ENCODE results near the gene TSR3. TPM values are rescaled to one million over a fixed set of nuclear protein-coding genes. Genes with fewer than 3 reads are reported as not detected.

Gene TSR3
- total RNA-seq, 3 donors from 2014 or later (not counting 1 experiment from before 2014, with no cell fraction given): 29.4 to 34.7 (median 29.7) TPM

DNA sequence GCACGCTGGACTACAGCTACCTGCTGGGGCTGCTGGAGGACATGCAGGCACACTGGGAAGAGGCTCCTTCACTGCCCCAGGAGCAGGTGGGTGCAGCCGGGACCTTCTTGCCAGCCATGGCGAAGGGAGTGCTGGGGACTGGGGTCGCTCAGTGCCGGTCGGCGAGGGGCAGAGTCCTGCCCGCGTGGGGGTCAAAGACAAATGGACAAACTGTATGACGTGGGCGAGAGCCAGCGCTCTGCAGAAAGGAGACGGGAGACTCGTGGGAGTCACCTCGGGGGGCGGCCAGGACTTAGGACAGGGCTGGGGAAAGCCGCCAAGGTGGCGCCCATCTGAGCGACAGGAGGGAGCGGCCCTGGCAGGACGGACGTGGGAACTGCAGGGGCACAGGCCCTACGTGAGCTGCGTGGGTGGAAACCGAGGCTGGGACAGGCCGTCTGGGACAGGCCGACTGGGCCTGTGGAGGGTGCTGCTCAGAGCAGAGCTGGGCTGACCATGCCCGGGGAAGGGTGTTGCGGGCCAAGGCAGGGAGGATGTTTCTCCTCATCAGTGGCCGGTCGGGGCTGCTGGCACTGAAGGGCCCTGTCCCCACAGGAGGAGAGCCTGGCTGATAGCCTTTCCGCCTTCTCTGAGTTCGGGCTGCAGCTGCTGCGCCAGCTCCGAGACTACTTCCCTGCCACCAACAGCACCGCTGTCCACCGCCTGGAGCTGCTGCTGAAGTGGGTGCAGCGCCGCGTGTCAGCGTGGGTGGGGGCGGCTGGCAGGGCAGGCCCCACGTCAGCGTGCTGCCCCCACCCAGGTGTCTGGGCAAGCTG lies 8.0 kb downstream of the TSR3 start:
- Histone ChIP-seq H3K27me3 (ENCODE audit: control insufficient read depth, insufficient read depth, low read length) (no peaks in the 10 kb centered on the region), H3K27ac (ENCODE audit: low read length) (no peak overlapping the region)

DNA sequence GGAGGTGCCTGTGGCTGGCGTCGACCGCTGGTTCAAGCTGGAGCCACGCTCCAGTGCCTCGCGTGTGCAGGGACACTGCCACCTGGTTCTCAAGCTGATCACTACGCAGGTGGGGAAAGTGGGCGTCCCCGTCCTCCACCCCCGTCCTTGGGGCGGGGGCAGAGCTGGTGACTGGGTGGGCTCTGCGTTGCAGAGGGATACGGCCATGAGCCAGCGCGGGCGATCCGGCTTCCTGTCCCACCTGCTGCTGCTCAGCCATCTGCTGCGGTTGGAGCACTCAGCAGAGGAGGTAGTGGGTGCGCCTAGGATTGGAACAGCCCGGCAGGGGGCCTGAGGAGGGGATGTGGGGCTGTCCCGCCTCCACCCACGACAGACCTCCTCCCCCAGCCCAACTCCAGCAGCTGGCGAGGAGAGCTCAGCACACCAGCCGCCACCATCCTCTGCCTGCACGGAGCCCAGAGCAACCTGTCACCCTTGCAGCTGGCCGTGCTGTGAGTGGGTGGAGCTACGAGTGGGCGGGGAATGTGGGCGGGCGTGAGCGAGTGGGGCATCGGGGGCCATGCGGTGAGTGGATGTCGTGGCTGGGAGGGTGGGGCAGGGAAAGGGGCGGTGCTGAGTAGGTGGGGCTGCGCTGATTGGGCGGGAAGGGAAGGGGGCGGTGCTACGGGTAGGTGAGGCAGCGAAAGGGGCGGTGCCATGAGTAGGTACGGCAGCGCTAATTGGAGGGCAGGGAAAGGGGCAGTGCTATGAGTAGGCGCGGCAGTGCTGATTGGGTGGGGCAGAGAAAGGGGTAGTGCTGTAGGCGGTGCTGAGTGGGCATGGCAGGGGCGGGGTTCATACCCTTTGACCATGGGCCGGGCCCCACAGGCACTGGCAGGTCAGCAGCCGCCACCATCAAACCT lies 8.9 kb downstream of the TSR3 start:
- H3K9me3 Mint-ChIP-seq: no peaks in the 10 kb centered on the region
- TF ChIP-seq CTCF (IDR thresholded peaks at IDR 0.05): no peak
- H3K4me1 Mint-ChIP-seq: peaks cover 9 to 15% of the 10 kb centered on the region in 2 donors
- peak overlapping the region; percentile 69 to 85 for H3K27ac Mint-ChIP-seq
- Histone ChIP-seq H3K9me3 (ENCODE audit: control insufficient read depth, insufficient read depth, low read length) (no peaks in the 10 kb centered on the region), H3K4me3 (ENCODE audit: low read length) (peak overlapping the region; percentile 7), H3K27ac (ENCODE audit: low read length) (no peak overlapping the region), H3K36me3 (ENCODE audit: control insufficient read depth, insufficient read depth, low read length) (no peaks in the 10 kb centered on the region), H3K4me1 (ENCODE audit: control insufficient read depth, insufficient read depth, low read length) (peaks cover 26% of the 10 kb centered on the region), H3K27me3 (ENCODE audit: control insufficient read depth, insufficient read depth, low read length) (no peaks in the 10 kb centered on the region)
- intact Hi-C loops (cut with micrococcal nuclease): loop anchor here (1.0 to 2.0 kb wide), 2 partner anchors 9 to 42 kb away; partner anchors contain the start of gene BAIAP3
- no peaks in the 10 kb centered on the region for H3K36me3 Mint-ChIP-seq
- H3K27me3 Mint-ChIP-seq (ENCODE audit: low read depth in 2 of 2): no peaks in the 10 kb centered on the region
- DNase-seq (peak; percentile 92 to 98), ATAC-seq (peak; percentile 92 to 98 (median 93))
- H3K4me3 Mint-ChIP-seq: peak overlapping the region; percentile 71
- under 1% methylated on average over 49 of the region's 49 CpGs for WGBS (ENCODE audit: insufficient coverage)

More for the DNA sequence above, 8.0 kb downstream of the TSR3 start:
- DNase-seq: peak in 1 of 2 donors; percentile 38
- Histone ChIP-seq H3K4me3 (ENCODE audit: low read length) (no peak overlapping the region), H3K9me3 (ENCODE audit: control insufficient read depth, insufficient read depth, low read length) (no peaks in the 10 kb centered on the region), H3K36me3 (ENCODE audit: control insufficient read depth, insufficient read depth, low read length) (no peaks in the 10 kb centered on the region), H3K4me1 (ENCODE audit: control insufficient read depth, insufficient read depth, low read length) (peaks cover 23% of the 10 kb centered on the region)
- Mint-ChIP-seq H3K4me3 (peak overlapping the region; percentile 71), H3K36me3 (no peaks in the 10 kb centered on the region), H3K9me3 (no peaks in the 10 kb centered on the region), H3K27ac (peak overlapping the region; percentile 69 to 85), H3K4me1 (peaks cover 9 to 15% of the 10 kb centered on the region in 2 donors), H3K27me3 (ENCODE audit: low read depth in 2 of 2) (no peaks in the 10 kb centered on the region)
- no peak for TF ChIP-seq CTCF (IDR thresholded peaks at IDR 0.05)
- intact Hi-C loops (cut with micrococcal nuclease): loop anchor here (1.0 to 2.0 kb wide), 2 partner anchors 10 to 43 kb away; partner anchors contain the start of gene BAIAP3
- 73% methylated on average over 44 of the region's 44 CpGs for WGBS (ENCODE audit: insufficient coverage)
- ATAC-seq: no peak

DNA sequence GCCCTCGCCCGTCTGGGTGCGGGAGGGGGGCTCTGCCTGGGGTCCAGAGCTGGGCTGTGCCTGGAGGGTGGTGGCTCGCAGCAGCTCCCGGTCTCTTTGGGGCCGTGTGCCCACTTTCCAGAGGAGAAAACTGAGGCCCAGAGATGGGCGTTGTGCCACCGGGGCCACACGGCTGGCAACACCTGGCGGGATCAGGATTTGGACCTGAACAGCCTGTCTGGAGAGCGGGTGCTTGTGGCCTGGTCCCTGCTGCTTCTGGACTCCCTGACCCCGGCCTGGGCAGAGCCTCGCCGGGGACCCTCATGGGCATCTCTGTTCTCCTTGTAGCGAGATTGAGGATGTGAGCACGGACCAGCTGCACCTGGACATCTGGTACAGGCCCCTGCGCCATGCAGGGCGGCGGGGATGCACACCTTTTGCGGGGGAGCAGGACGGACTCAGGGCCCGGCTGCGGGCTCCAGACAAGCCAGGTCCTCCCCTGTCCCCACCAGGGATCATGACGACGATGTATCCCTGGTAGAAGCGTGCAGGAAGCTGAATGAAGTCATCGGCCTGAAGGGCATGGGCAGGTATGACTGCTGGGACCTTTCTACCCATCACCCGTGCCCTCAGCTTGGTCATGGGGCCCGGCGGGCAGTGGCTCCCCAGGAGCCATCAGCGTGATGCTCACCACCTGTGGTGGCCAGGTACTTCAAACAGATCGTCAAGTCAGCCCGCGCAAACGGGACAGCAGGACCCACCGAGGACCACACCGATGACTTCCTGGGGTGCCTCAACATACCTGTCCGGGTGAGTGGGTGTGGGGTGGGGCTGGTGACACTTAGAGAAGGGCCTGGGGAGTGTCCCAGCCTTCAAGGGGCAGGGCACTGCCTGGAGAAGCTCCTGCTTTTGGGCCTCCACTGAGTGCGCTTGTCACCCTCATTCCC lies 9.9 kb downstream of the TSR3 start:
- H3K4me1 ChIP-seq (ENCODE audit: control insufficient read depth, insufficient read depth, low read length): peaks cover 27% of the 10 kb centered on the region
- H3K9me3 Mint-ChIP-seq: no peaks in the 10 kb centered on the region
- no peak for TF ChIP-seq CTCF (IDR thresholded peaks at IDR 0.05)
- H3K4me3 ChIP-seq (ENCODE audit: low read length): peak overlapping the region; percentile 7
- no peaks in the 10 kb centered on the region for H3K36me3 Mint-ChIP-seq
- no peaks in the 10 kb centered on the region for H3K36me3 ChIP-seq (ENCODE audit: control insufficient read depth, insufficient read depth, low read length)
- no peak overlapping the region for H3K4me3 Mint-ChIP-seq
- DNase-seq (no peak), ATAC-seq (no peak)
- intact Hi-C loops (cut with micrococcal nuclease): loop anchor here (2.0 kb wide), 1 partner anchor 41 kb away; no protein-coding TSS in a partner anchor
- H3K4me1 Mint-ChIP-seq: peaks cover 9 to 15% of the 10 kb centered on the region in 2 donors
- H3K27me3 Mint-ChIP-seq (ENCODE audit: low read depth in 2 of 2): no peaks in the 10 kb centered on the region
- no peaks in the 10 kb centered on the region for H3K9me3 ChIP-seq (ENCODE audit: control insufficient read depth, insufficient read depth, low read length)
- H3K27ac Mint-ChIP-seq: no peak overlapping the region
- 87% methylated on average over 39 of the region's 39 CpGs for WGBS (ENCODE audit: insufficient coverage)
- H3K27me3 ChIP-seq (ENCODE audit: control insufficient read depth, insufficient read depth, low read length): no peaks in the 10 kb centered on the region
- no peak overlapping the region for H3K27ac ChIP-seq (ENCODE audit: low read length)
